ENCODE results near the gene KRT27.

DNA sequence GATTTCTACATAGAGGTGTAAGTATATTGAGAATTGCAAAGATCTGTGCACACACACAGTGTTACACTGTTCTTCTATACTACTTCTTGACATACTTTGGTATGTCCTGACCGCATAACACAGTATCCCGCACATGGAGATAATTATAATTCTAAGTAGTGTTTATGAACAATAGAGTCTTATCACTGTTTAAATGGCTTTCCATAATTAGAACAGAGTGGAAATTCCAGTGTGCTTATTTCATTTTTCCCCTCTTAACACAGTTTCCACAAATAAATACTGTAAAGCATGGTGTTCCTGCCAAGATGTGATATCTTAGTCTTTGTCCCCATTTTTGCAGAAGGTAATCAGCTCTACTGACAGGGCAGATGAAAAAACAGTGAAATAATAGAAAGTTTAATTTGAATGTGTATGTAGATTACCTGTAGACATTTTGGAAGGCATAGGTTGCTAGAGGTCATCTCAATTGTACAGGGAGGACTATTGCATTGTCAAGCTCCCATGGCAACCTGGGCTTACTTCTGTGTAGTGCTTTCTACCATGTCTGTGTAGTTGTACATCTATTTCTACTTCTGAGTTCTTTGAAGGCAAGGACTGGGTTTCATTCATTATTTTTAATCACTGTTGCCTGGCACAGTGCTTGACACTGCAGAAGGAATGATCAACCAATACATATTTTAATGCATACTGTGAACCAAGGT is 27.5 kb upstream of the KRT27 start:
- TF ChIP-seq SRF (CRISPR knock-in tag; IDR thresholded peaks at IDR 0.05) (no peak), ZNF217 (CRISPR knock-in tag; IDR thresholded peaks at IDR 0.05) (no peak), ZNF766 (CRISPR knock-in tag; conservative IDR thresholded peaks at IDR 0.05) (no peak), EP300 (IDR thresholded peaks at IDR 0.05; ENCODE audit: low read length) (no peak), SOX6 (IDR thresholded peaks at IDR 0.05) (no peak), CBX1 (IDR thresholded peaks at IDR 0.05; ENCODE audit: low read depth) (no peak), ZNF197 (CRISPR knock-in tag; IDR thresholded peaks at IDR 0.05; ENCODE audit: low read depth) (no peak), ZNF263 (CRISPR knock-in tag; IDR thresholded peaks at IDR 0.05; ENCODE audit: borderline replicate concordance) (no peak), PRPF4 (IDR thresholded peaks at IDR 0.05; ENCODE audit: insufficient read depth, low read depth, low read length, poor library complexity, severe bottlenecking) (no peak)
- TF ChIP-seq, protein P1, sequence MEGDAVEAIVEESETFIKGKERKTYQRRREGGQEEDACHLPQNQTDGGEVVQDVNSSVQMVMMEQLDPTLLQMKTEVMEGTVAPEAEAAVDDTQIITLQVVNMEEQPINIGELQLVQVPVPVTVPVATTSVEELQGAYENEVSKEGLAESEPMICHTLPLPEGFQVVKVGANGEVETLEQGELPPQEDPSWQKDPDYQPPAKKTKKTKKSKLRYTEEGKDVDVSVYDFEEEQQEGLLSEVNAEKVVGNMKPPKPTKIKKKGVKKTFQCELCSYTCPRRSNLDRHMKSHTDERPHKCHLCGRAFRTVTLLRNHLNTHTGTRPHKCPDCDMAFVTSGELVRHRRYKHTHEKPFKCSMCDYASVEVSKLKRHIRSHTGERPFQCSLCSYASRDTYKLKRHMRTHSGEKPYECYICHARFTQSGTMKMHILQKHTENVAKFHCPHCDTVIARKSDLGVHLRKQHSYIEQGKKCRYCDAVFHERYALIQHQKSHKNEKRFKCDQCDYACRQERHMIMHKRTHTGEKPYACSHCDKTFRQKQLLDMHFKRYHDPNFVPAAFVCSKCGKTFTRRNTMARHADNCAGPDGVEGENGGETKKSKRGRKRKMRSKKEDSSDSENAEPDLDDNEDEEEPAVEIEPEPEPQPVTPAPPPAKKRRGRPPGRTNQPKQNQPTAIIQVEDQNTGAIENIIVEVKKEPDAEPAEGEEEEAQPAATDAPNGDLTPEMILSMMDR (IDR thresholded peaks at IDR 0.05 in 2 of 3, conservative IDR thresholded peaks at IDR 0.05 in 1 of 3; ENCODE audit: insufficient read depth in 2 of 3, low read depth in 1 of 3, low read length in 3 of 3): no peak
- TF ChIP-seq, protein P2, sequence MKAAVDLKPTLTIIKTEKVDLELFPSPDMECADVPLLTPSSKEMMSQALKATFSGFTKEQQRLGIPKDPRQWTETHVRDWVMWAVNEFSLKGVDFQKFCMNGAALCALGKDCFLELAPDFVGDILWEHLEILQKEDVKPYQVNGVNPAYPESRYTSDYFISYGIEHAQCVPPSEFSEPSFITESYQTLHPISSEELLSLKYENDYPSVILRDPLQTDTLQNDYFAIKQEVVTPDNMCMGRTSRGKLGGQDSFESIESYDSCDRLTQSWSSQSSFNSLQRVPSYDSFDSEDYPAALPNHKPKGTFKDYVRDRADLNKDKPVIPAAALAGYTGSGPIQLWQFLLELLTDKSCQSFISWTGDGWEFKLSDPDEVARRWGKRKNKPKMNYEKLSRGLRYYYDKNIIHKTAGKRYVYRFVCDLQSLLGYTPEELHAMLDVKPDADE (conservative IDR thresholded peaks at IDR 0.05; ENCODE audit: control insufficient read depth, low read depth, low read length): no peak
- TF ChIP-seq, protein P3, sequence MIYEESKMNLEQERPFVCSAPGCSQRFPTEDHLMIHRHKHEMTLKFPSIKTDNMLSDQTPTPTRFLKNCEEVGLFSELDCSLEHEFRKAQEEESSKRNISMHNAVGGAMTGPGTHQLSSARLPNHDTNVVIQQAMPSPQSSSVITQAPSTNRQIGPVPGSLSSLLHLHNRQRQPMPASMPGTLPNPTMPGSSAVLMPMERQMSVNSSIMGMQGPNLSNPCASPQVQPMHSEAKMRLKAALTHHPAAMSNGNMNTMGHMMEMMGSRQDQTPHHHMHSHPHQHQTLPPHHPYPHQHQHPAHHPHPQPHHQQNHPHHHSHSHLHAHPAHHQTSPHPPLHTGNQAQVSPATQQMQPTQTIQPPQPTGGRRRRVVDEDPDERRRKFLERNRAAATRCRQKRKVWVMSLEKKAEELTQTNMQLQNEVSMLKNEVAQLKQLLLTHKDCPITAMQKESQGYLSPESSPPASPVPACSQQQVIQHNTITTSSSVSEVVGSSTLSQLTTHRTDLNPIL (CRISPR knock-in tag; IDR thresholded peaks at IDR 0.05): no peak
- TF ChIP-seq, protein P4, sequence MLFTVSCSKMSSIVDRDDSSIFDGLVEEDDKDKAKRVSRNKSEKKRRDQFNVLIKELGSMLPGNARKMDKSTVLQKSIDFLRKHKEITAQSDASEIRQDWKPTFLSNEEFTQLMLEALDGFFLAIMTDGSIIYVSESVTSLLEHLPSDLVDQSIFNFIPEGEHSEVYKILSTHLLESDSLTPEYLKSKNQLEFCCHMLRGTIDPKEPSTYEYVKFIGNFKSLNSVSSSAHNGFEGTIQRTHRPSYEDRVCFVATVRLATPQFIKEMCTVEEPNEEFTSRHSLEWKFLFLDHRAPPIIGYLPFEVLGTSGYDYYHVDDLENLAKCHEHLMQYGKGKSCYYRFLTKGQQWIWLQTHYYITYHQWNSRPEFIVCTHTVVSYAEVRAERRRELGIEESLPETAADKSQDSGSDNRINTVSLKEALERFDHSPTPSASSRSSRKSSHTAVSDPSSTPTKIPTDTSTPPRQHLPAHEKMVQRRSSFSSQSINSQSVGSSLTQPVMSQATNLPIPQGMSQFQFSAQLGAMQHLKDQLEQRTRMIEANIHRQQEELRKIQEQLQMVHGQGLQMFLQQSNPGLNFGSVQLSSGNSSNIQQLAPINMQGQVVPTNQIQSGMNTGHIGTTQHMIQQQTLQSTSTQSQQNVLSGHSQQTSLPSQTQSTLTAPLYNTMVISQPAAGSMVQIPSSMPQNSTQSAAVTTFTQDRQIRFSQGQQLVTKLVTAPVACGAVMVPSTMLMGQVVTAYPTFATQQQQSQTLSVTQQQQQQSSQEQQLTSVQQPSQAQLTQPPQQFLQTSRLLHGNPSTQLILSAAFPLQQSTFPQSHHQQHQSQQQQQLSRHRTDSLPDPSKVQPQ (CRISPR knock-in tag; IDR thresholded peaks at IDR 0.05; ENCODE audit: borderline replicate concordance): no peak

Measured in K562 (cell line).